IPS-NIHi7 (cell line): ENCODE results near the gene DENND1A.

ENCODE experiments used
- DNase-seq: peaks from one replicate; pipeline ENCODE4 v3.0.0; 2012; ENCODE audit warnings: mixed read lengths; ENCODE audit errors: extremely low spot score

Gene DENND1A

GRCh38 chr9:123370526-123371227, 559.2 kb downstream of the DENND1A start:
- no peak for DNase-seq

- no peak for DNase-seq
Observed at GRCh38 chr9:123370108-123370507, 559.8 kb downstream of the DENND1A start.

GRCh38 chr9:123369296-123369695, 560.6 kb downstream of the DENND1A start:
- DNase-seq = no peak

DNA sequence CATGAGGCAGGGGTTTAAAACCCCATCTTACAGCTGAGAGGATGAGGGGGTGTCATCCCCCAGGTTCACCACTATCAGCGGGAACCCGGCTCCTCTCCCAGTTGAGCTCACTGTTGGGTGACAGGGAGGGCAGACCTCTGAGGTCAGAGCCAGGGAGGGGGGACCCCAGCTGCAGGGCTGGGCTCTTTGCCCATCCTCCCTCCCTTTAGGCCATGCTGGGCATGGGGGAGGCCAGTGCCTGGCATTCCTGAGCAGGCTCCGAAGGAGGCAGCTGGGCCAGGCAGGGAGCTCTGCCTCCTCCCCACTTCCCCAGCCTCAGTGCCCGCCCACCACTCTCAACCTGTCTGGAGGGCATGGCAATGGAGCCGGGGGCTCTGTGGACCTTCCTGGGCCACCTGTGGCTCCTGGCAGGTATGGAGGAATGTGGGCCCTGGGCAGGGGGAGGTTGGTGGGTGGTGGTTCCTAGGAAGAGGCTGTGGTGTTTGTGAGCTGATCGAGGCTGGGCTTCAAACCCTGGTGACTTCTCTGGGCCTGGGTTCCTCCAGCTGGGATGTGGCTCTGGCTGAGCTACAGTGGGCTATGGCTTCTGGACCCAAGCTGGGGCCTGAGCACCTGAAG, 561.3 kb downstream of the DENND1A start:
- DNase-seq = no peak

GRCh38 chr9:123368023-123368422, 561.9 kb downstream of the DENND1A start:
- DNase-seq = no peak

DNA sequence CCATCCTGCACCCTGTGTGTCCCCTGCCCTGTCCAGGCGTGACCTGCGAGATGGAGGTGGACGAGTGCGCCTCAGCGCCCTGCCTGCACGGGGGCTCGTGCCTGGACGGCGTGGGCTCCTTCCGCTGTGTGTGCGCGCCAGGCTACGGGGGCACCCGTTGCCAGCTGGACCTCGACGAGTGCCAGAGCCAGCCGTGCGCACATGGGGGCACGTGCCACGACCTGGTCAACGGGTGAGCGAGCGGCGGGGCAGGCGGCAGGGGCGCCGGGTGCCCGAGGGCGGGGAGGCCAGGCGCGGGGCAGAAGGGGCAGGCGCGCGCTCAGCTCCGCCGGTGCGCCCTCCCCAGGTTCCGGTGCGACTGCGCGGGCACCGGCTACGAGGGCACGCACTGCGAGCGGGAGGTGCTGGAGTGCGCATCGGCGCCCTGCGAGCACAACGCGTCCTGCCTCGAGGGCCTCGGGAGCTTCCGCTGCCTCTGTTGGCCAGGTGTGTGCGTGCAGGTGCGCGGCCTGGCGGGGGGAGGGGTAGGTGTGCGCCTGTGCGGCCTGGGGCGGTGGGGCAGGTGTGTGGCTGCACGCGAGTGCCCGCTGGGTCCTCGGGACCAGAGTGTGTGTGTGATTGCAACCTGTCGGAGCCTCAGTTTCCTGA, 563.9 kb downstream of the DENND1A start:
- DNase-seq = no peak

DNA sequence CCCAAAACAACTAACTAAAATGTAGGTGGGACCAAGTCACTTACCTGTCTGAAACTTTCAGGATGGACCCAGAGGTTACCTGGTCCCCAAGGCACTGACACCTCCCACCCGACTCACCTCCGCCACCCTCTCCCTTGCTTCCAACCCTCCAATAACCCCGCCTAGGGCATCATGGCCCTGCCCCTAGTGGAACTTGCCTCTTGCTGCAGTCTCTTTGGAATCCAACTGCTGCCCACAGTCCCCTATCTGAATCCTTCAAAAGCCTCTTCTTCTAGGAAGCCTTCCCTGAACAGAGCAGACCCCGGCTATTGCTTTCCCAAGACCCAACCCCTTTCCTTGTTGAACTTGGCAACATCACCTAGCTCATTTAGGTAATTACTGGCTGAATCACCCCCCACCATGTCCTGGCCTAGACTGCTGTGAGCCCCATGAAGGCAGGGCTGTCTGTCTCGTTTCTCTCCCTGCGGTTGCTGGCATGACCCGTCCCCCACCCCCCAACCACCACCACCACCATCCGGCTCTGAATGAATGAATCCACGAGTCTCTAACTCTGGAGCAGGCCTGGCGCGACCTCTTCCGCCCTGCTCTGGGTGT, 564.5 kb downstream of the DENND1A start:
- DNase-seq = no peak

GRCh38 chr9:123364241-123364824, 565.6 kb downstream of the DENND1A start:
- no peak for DNase-seq

DNA sequence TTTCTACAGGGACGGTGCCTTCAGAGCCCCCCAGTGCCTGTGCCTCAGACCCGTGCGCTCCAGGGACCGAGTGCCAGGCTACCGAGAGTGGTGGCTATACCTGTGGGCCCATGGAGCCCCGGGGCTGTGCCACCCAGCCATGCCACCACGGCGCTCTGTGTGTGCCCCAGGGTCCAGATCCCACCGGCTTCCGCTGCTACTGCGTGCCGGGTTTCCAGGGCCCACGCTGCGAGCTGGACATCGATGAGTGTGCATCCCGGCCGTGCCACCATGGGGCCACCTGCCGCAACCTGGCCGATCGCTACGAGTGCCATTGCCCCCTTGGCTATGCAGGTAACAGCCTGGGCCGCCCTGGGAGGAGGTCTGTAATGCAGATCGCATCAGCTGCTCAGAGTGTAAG, 567.1 kb downstream of the DENND1A start:
- DNase-seq = no peak

GRCh38 chr9:123361731-123362510, 568.0 kb downstream of the DENND1A start:
- no peak for DNase-seq

DNA sequence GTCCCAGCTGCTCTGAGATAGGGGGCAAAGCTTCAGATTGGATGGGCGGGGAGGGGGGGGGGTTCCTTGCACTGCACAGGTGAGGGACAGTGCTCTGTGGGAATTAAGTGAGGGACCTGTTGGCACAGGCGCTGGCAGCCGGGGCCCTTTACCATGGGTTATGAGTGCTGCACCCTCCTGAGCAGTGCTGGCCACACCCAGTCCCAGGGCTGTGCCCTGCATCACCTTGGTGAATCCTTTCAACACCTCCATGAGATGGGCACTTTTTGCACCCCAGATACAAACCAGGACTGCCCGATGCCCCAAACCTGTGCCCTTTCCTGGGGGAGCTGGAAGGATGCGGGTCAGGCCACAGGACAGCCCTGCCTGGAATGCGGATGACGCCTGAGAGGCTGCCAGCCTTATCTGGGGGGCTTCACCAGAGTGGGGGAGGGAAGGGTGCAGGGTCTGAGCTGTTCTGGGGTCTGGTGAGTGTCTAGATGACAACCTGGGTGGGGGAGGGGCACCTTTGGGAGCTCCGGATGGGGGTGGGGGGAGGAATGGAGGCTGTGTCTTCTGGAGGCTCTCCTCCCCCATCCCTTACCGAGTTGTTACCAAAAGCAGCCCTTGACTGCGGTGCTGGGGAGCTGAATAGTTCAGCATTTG, 568.7 kb downstream of the DENND1A start:
- DNase-seq = no peak

GRCh38 chr9:123360161-123361085, 569.5 kb downstream of the DENND1A start:
- DNase-seq = peak; percentile 98

DNA sequence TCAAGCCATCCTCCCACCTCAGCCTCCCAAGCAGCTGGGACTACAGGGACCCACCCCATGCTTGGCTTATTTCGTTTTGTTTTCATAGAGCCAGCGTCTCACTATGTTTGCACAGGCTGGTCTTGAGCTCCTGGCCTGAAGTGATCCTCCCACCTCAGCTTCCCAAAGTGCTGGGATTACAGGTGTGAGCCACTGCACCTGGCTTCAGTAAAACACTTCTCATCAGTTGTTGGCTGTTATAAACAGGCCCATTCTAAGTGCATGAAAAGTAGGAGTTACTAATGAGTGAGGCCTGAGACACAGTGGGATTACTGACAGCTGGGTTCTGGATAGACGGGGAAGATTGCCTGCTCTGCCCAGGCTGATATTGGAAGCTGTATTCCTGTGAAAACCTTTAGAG, 570.4 kb downstream of the DENND1A start:
- no peak for DNase-seq

DNA sequence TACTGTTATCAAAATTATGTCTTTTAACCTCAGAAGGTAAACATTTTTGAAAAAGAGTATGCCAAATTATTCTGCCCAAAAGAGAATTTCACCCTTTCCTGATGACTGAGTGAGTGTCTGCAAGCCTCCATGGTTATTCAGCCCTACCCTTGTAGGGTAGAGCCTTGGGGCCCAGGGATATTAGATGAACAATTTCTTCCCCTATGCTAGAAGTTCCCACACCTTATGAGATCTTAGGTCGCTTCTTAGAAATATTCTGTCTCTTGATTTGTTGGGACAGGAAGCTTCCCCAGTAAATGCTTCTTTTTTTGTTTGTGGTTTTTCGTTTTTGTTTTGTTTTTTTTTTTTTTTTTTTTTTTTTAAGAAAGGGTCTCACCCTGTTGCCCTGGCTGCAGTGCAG, 570.8 kb downstream of the DENND1A start:
- no peak for DNase-seq

DNA sequence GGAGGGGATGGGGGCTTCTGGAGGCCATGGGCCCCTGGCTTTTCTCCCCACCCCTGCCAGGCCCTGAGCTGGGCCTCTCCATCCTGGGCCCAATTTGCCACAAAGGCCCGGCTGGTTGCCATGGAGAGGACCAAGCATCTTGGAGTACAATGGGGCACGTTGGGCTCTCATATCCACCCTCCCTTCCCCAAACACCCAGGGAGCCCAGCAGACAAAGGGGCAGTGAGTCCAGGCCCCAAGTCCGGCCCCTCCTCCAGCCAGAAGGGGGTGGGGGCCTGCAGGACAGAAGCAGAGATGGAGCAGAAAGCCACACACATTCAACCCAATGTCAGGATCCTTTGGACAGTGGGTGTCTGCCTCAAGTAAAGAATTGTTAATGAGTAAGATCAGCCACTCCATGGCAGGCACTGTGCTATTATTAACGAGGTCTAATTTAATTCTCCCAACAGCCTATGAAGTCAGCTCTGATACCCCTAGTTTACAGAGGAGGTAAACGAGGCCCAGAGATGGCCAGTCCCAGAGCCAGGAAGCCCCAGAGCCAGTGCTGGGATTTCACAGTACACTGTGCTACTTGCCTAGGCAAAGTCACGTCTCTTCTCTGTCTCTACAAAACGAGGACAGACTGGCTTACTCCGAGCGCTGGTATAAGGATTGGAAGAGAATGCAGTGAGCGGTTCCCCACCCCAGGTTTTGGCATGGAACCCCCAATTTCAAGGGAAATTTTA, 571.6 kb downstream of the DENND1A start:
- DNase-seq = no peak

- DNase-seq = no peak
Observed at GRCh38 chr9:123357743-123358059, 572.2 kb downstream of the DENND1A start.

DNA sequence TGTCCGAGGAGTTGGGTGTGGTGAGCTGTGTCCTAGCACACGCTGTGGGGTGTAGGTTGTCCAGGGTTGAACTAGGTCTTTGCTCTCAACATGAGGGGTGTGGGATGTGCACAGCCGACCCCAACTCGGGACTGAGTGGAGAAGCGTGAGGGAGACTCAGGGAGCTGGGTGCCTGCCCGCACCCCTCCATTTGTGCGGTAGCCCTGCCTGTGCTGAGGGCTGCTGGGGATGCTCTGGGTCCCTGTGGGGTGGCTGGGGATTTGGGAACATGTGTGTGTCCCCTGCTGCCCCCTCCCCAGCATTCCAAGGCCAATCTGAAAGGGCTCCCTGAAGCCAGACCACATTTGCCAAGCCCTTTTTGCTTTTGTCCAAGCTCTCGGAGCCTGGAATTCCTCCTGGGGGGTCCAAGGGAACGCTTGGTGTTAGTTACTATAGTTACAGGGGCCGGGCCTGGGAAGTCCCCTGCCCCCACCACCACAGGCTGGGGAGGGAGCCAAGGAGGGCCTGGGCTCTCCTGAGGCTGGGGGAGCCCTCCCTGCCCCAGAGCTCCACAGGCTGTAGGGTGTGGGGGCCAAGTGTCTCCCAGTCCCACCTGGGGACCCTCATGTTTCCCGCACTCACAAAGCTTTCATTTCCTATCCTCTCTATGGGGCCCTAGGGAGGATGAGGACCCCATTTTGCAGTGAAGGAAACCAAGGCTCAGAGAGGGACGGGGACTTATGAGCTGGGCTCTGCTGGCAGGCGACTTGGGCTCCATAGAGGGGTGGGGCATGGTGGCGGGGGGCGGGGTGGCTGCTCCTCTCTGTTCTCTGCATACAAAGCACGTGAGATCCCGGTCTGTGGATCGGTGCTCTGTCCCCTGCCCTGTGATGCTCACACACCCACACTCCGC, 572.8 kb downstream of the DENND1A start:
- no peak for DNase-seq

DNA sequence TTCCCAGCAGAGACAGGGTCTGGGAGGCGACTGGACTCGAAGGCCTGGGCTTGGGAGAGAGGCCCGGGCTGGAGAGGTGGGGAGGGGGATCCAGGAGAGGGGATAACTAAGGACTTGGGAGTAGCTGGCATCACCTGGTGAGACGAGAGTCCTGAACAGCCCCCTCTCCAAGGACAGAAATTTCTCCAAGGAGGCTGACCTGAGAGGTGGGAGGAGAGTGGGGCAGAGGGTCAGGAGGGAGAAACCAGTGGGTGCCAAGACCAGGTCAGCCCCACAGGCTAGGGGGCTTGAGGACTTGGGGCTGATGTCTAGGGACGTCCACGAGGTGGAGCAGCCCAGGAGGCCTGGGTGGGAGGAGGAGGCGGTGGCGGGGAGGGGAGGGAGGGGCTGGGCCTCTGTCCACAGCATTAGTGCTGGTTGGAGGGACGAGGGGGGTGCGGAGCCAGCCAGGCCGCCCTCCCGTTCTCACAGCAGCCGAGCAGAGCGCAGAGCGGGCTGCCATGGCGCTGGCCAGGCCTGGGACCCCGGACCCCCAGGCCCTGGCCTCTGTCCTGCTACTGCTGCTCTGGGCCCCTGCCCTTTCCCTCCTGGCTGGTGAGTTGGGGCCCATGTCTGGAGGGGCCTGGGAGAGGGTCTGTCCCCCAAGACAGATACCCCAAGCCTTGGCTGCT, 574.0 kb downstream of the DENND1A start, which contains the start of gene CRB2:
Gene CRB2, plus strand, starts transcription at position 437 of the 671 bp plus-strand sequence. Its CDS starts 64 bp downstream, at position 501.
- peak; percentile 71 for DNase-seq
